Measurements from ENCODE around the gene CMC2.

GRCh38 chr16:81003610-81004460 lies 2.9 kb downstream of the CMC2 start:
- TF ChIP-seq POLR2A (IDR thresholded peaks at IDR 0.05) (no peak), CTCF (IDR thresholded peaks at IDR 0.05) (no peak)
